ENCODE data around the gene GIPR.
"Not testable (repeated sequence)": the region's sequence is repeated elsewhere in the genome, so short reads cannot be mapped to it uniquely, and the experiment has no call there.

GIPR gene

GRCh38 chr19:45728683-45729082 is 60.7 kb downstream of the GIPR start:
- not testable (repeated sequence) for DNase-seq (ENCODE audit: extremely low read depth in 1 of 2, low read depth in 1 of 2)

GRCh38 chr19:45729800-45730290 is 61.8 kb downstream of the GIPR start:
- DNase-seq (ENCODE audit: extremely low read depth in 1 of 2, low read depth in 1 of 2), result peak in 1 of 2 donors; percentile 15

GRCh38 chr19:45730368-45731288 is 62.6 kb downstream of the GIPR start, which contains the start of gene FBXO46:
Gene FBXO46 (minus strand): TSS chr19:45730896. CDS start chr19:45713495, 17,401 bp downstream.
- peak; percentile 86 to 97 for DNase-seq (ENCODE audit: extremely low read depth in 1 of 2, low read depth in 1 of 2)
